NCI-H460 (cell line): Measurements from ENCODE around the gene ZMAT5. TPM values are rescaled to one million over a fixed set of nuclear protein-coding genes. Genes with fewer than 3 reads are reported as not detected.
"Not testable (repeated sequence)": the region's sequence is repeated elsewhere in the genome, so short reads cannot be mapped to it uniquely, and the experiment has no call there.

Experiments used
- DNase-seq: peaks from one replicate; pipeline ENCODE4 v3.0.0-alpha.2; 2016; ENCODE audit warnings: low read depth; ENCODE audit errors: extremely low read depth
- total RNA-seq: library from RNA; depleted of rRNA; stranded (reverse); fragments of >200 nt; shearing (Covaris generic); gene quantifications from 2 replicates; pipeline ENCODE4 v1.2.3, GENCODE V29; 2014

The ZMAT5 gene
- total RNA-seq, 1 experiment from 2014 or later, result 13.2 TPM

- DNase-seq, result no peak
These were observed 10.9 kb downstream of the ZMAT5 start for GRCh38 chr22:29755889-29756288.

- not testable (repeated sequence) for DNase-seq
These were observed 12.0 kb downstream of the ZMAT5 start for GRCh38 chr22:29754658-29755395.

GRCh38 chr22:29753808-29754657 lies 12.8 kb downstream of the ZMAT5 start:
- DNase-seq, result no peak

- DNase-seq, result no peak
These were observed 15.1 kb downstream of the ZMAT5 start for GRCh38 chr22:29751669-29752068.

- DNase-seq, result no peak
These were observed 16.0 kb downstream of the ZMAT5 start for GRCh38 chr22:29750559-29751538.

- no peak for DNase-seq
These were observed 16.8 kb downstream of the ZMAT5 start for GRCh38 chr22:29750029-29750428.

- DNase-seq, result no peak
These were observed 18.4 kb downstream of the ZMAT5 start for GRCh38 chr22:29748248-29748893.

- no peak for DNase-seq
These were observed 19.0 kb downstream of the ZMAT5 start for GRCh38 chr22:29747832-29748231.

- no peak for DNase-seq
These were observed 21.9 kb downstream of the ZMAT5 start for GRCh38 chr22:29744902-29745301.

GRCh38 chr22:29742326-29742725 lies 24.5 kb downstream of the ZMAT5 start:
- DNase-seq, result no peak

GRCh38 chr22:29741926-29742325 lies 24.9 kb downstream of the ZMAT5 start:
- DNase-seq, result no peak

- DNase-seq, result no peak
These were observed 26.6 kb downstream of the ZMAT5 start for GRCh38 chr22:29740216-29740615.

- no peak for DNase-seq
These were observed 27.4 kb downstream of the ZMAT5 start for GRCh38 chr22:29739346-29739875.

- no peak for DNase-seq
These were observed 28.5 kb downstream of the ZMAT5 start for GRCh38 chr22:29738118-29738815.

- no peak for DNase-seq
These were observed 29.3 kb downstream of the ZMAT5 start for GRCh38 chr22:29737251-29738117.

GRCh38 chr22:29735416-29735815 lies 31.4 kb downstream of the ZMAT5 start:
- DNase-seq, result no peak

GRCh38 chr22:29734838-29735237 lies 32.0 kb downstream of the ZMAT5 start:
- DNase-seq, result no peak

GRCh38 chr22:29734406-29734805 lies 32.4 kb downstream of the ZMAT5 start:
- DNase-seq, result no peak
